K562 (cell line): ENCODE results near the gene RAB6A. TPM values are rescaled to one million over a fixed set of nuclear protein-coding genes. Genes with fewer than 3 reads are reported as not detected.

ENCODE experiments used
- ARNT ChIP-seq, 2 experiments: fragments of 450-650 bp; IDR thresholded peaks; 2 replicates each; pipeline ENCODE4 v1.6.1; 2016; ENCODE audit warnings: mild to moderate bottlenecking in 1 of 2
- CBX2 ChIP-seq: fragments of 200-600 bp; sonication (generic); IDR thresholded peaks from one replicate; pipeline ENCODE4 v1.6.1; 2012; ENCODE audit warnings: mild to moderate bottlenecking, low read length, inconsistent platforms; ENCODE audit not compliant: insufficient read depth, poor library complexity, severe bottlenecking
- CHCHD3 ChIP-seq: fragments of 250-450 bp; sonication (Bioruptor Pico); IDR thresholded peaks from 2 replicates; pipeline ENCODE4 v2.1.2; 2022; ENCODE audit warnings: mild to moderate bottlenecking
- ESRRB ChIP-seq: fragments of 250-450 bp; sonication (Bioruptor Pico); IDR thresholded peaks from 2 replicates; pipeline ENCODE4 v1.5.0; 2020; ENCODE audit warnings: mild to moderate bottlenecking, moderate library complexity, borderline replicate concordance
- HNRNPK ChIP-seq: fragments of 200-400 bp; formaldehyde crosslinking; IDR thresholded peaks from one replicate; pipeline ENCODE4 v1.6.1; 2018; ENCODE audit warnings: mild to moderate bottlenecking, low read depth, low read length; ENCODE audit not compliant: poor library complexity, severe bottlenecking
- HNRNPUL1 ChIP-seq: fragments of 200-400 bp; formaldehyde crosslinking; IDR thresholded peaks from 2 replicates; pipeline ENCODE4 v1.6.1; 2017; ENCODE audit warnings: low read length
- IRF9 ChIP-seq: fragments of 450-650 bp; IDR thresholded peaks from 2 replicates; pipeline ENCODE4 v1.6.1; 2016; ENCODE audit warnings: missing biosample characterization, missing genetic modification characterization
- KHSRP ChIP-seq: fragments of 450-650 bp; IDR thresholded peaks from 2 replicates; pipeline ENCODE4 v1.6.1; 2017
- NBN ChIP-seq: fragments of 450-650 bp; IDR thresholded peaks from 2 replicates; pipeline ENCODE4 v1.6.1; 2016; ENCODE audit warnings: low read depth, mild to moderate bottlenecking
- RB1 ChIP-seq: fragments of 450-650 bp; IDR thresholded peaks from 2 replicates; pipeline ENCODE4 v1.6.1; 2017; ENCODE audit warnings: low read depth, mild to moderate bottlenecking
- SNIP1 ChIP-seq: fragments of 450-650 bp; IDR thresholded peaks from 2 replicates; pipeline ENCODE4 v1.7.1; 2017; ENCODE audit warnings: low read depth, mild to moderate bottlenecking
- SRF ChIP-seq, 2 experiments: fragments of 250-450, 450-650 bp in 1 of 2; sonication (Bioruptor Pico) in 1 of 2; sonication (generic) in 1 of 2; formaldehyde crosslinking; IDR thresholded peaks; 2 replicates each; pipeline versions ENCODE4 v1.5.0 to v1.5.1; 2020 to 2022; ENCODE audit warnings: mild to moderate bottlenecking in 1 of 2, missing genetic modification reagents in 1 of 2
- ZNF224 ChIP-seq: sonication (generic); formaldehyde crosslinking; IDR thresholded peaks from 2 replicates; pipeline ENCODE4 v1.8.0; 2022; ENCODE audit warnings: mild to moderate bottlenecking, missing genetic modification reagents
- ZNF24 ChIP-seq: fragments of 450-650 bp; IDR thresholded peaks from 2 replicates; pipeline ENCODE4 v1.6.1; 2016
- ZNF354B ChIP-seq: fragments of 250-450 bp; sonication (Bioruptor Pico); IDR thresholded peaks from 2 replicates; pipeline ENCODE4 v1.4.0; 2020
- ZNF740 ChIP-seq, 3 experiments: fragments of 200-800 bp in 1 of 3; sonication (Bioruptor generic) in 1 of 3; sonication (generic) in 1 of 3; formaldehyde crosslinking in 1 of 3; IDR thresholded peaks; 2 replicates each; pipeline versions ENCODE4 v1.6.1 to v1.8.0; 2016 to 2022; ENCODE audit warnings: mild to moderate bottlenecking in 2 of 3, missing compliant biosample characterization in 2 of 3, missing genetic modification characterization in 2 of 3, missing genetic modification reagents in 1 of 3
- polyA plus RNA-seq, 8 experiments: library from polyadenylated mRNA; depleted of rRNA in 4 of 8; stranded (reverse) in 5 of 8; unstranded in 3 of 8; fragments of >200 nt; fragmentation: Nextera tagmentation in 2 of 8; fragmentation: Illumina TruSeq in 1 of 8; extraction: Ambion mirVana in 2 of 8; extraction: Trizol in 1 of 8; gene quantifications; 2 replicates each; pipeline versions ENCODE4 v1.2.1 to v1.2.3, GENCODE V29; 2011 to 2014; ENCODE audit warnings: inconsistent platforms in 1 of 8, missing spikeins in 1 of 8
- total RNA-seq, 7 experiments: library from RNA; depleted of rRNA in 6 of 7; stranded (reverse); fragments of >200 nt in 6 of 7; fragmentation: Illumina TruSeq in 2 of 7; extraction: Trizol in 2 of 7; gene quantifications; 2 replicates each; pipeline versions ENCODE4 v1.2.1 to v1.2.3, GENCODE V29; 2011 to 2021; ENCODE audit warnings: low replicate concordance in 1 of 7
- TF ChIP-seq, protein P1 (sequence below), 2 experiments: fragments of 450-650 bp; IDR thresholded peaks; 2 replicates each; pipeline ENCODE4 v1.6.1; 2016
- TF ChIP-seq, protein P2 (sequence below): sonication (generic); formaldehyde crosslinking; IDR thresholded peaks from 2 replicates; pipeline ENCODE4 v1.8.0; 2023; ENCODE audit warnings: mild to moderate bottlenecking, missing genetic modification reagents
- TF ChIP-seq, protein P3 (sequence below): sonication (generic); formaldehyde crosslinking; IDR thresholded peaks from 2 replicates; pipeline ENCODE4 v1.8.0; 2022; ENCODE audit warnings: mild to moderate bottlenecking, missing genetic modification reagents
- TF ChIP-seq, protein P4 (sequence below): sonication (generic); formaldehyde crosslinking; IDR thresholded peaks from 2 replicates; pipeline ENCODE4 v1.8.0; 2022; ENCODE audit warnings: mild to moderate bottlenecking, missing genetic modification reagents, borderline replicate concordance

RAB6A gene
- total and polyA plus RNA-seq, 9 of the 15 experiments (the other 6 are each of a cell fraction or from before 2014, with no cell fraction given): 14.0 to 95.3 (median 45.4) TPM

GRCh38 chr11:73779084-73779902 lies 18.4 kb upstream of the RAB6A start (continued):
- TF ChIP-seq ZNF354B (CRISPR knock-in tag) (no peak), ARNT (IDR thresholded peaks at IDR 0.05) (no peak), IRF9 (tag) (0 out of 2 replicates have a peak, but pooled peaks have one; percentile 42), CHCHD3 (CRISPR knock-in tag) (no peak), ZNF740 (CRISPR knock-in tag; IDR thresholded peaks at IDR 0.05) (no peak), ZNF740 (tag; IDR thresholded peaks at IDR 0.05) (no peak), SRF (CRISPR knock-in tag; IDR thresholded peaks at IDR 0.05) (peak in 1 of 2 experiments; percentile 43; a peak in 2 of 4 replicates), SNIP1 (no peak), CBX2 (no peak), RB1 (no peak), ZNF24 (no peak), KHSRP (no peak), HNRNPK (no peak), NBN (0 out of 2 replicates have a peak, but pooled peaks have one; percentile 53), ZNF224 (CRISPR knock-in tag) (no peak), HNRNPUL1 (no peak), ESRRB (no peak)
- TF ChIP-seq, protein P1, sequence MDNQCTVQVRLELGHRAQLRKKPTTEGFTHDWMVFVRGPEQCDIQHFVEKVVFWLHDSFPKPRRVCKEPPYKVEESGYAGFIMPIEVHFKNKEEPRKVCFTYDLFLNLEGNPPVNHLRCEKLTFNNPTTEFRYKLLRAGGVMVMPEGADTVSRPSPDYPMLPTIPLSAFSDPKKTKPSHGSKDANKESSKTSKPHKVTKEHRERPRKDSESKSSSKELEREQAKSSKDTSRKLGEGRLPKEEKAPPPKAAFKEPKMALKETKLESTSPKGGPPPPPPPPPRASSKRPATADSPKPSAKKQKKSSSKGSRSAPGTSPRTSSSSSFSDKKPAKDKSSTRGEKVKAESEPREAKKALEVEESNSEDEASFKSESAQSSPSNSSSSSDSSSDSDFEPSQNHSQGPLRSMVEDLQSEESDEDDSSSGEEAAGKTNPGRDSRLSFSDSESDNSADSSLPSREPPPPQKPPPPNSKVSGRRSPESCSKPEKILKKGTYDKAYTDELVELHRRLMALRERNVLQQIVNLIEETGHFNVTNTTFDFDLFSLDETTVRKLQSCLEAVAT (IDR thresholded peaks at IDR 0.05): no peak
- TF ChIP-seq, protein P2, sequence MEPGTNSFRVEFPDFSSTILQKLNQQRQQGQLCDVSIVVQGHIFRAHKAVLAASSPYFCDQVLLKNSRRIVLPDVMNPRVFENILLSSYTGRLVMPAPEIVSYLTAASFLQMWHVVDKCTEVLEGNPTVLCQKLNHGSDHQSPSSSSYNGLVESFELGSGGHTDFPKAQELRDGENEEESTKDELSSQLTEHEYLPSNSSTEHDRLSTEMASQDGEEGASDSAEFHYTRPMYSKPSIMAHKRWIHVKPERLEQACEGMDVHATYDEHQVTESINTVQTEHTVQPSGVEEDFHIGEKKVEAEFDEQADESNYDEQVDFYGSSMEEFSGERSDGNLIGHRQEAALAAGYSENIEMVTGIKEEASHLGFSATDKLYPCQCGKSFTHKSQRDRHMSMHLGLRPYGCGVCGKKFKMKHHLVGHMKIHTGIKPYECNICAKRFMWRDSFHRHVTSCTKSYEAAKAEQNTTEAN (CRISPR knock-in tag): no peak
- TF ChIP-seq, protein P3, sequence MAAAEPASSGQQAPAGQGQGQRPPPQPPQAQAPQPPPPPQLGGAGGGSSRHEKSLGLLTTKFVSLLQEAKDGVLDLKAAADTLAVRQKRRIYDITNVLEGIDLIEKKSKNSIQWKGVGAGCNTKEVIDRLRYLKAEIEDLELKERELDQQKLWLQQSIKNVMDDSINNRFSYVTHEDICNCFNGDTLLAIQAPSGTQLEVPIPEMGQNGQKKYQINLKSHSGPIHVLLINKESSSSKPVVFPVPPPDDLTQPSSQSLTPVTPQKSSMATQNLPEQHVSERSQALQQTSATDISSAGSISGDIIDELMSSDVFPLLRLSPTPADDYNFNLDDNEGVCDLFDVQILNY (CRISPR knock-in tag): no peak
- TF ChIP-seq, protein P4, sequence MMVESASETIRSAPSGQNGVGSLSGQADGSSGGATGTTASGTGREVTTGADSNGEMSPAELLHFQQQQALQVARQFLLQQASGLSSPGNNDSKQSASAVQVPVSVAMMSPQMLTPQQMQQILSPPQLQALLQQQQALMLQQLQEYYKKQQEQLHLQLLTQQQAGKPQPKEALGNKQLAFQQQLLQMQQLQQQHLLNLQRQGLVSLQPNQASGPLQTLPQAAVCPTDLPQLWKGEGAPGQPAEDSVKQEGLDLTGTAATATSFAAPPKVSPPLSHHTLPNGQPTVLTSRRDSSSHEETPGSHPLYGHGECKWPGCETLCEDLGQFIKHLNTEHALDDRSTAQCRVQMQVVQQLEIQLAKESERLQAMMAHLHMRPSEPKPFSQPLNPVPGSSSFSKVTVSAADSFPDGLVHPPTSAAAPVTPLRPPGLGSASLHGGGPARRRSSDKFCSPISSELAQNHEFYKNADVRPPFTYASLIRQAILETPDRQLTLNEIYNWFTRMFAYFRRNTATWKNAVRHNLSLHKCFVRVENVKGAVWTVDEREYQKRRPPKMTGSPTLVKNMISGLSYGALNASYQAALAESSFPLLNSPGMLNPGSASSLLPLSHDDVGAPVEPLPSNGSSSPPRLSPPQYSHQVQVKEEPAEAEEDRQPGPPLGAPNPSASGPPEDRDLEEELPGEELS (CRISPR knock-in tag): no peak
